IMR-90 (cell line): ENCODE data around the gene SPATA9. TPM values are rescaled to one million over a fixed set of nuclear protein-coding genes. Genes with fewer than 3 reads are reported as not detected.
A peak's percentile ranks its signal among the peaks of the same experiment; 100 is the strongest.

Experiments
- ATAC-seq: fragments of 200-7000 bp; cut with Tn5 transposase; 2 replicates; pipeline ENCODE4 v1.9.1; 2020; ENCODE audit warnings: low read depth, mild to moderate bottlenecking, moderate library complexity
- BruUV-seq: library from RNA; stranded (reverse); fragments of 400-500 nt; replicated peaks from 2 replicates; lab custom pipeline; 2021; lab: Mats Ljungman, UMichigan
- CTCF ChIA-PET: fragments of 300-600 bp; formaldehyde crosslinking; extraction: SDS; loops from one replicate; lab custom pipeline; 2021; ENCODE audit warnings: antibody characterized with exemption; lab: Yijun Ruan, JAX
- POLR2A ChIA-PET: fragments of 300-600 bp; sonication (Branson Sonifier 250); formaldehyde crosslinking; loops from one replicate; lab custom pipeline; 2022; ENCODE audit warnings: antibody characterized with exemption; ENCODE audit not compliant: unreplicated experiment; lab: Charles Lee
- DNase-seq: peaks from one replicate; pipeline ENCODE4 v3.0.0; 2013
- H2AFZ ChIP-seq: replicated peaks from 2 replicates; pipeline ENCODE3; 2013; ENCODE audit warnings: low read length, mild to moderate bottlenecking; ENCODE audit not compliant: poor library complexity
- H2AK5ac ChIP-seq: 2 replicates; pipeline ENCODE4 v1.6.1; 2013; ENCODE audit warnings: low read depth, low read length, inconsistent platforms
- H2AK9ac ChIP-seq: replicated peaks from 2 replicates; pipeline ENCODE3; 2013; ENCODE audit warnings: mild to moderate bottlenecking, low read depth, low read length, moderate library complexity; ENCODE audit not compliant: poor library complexity
- H2BK120ac ChIP-seq: 2 replicates; pipeline ENCODE4 v1.6.1; 2013; ENCODE audit warnings: low read depth, low read length, inconsistent platforms
- H2BK15ac ChIP-seq: 3 replicates; pipeline ENCODE4 v1.6.1; 2013; ENCODE audit warnings: low read depth, low read length, inconsistent platforms
- H2BK20ac ChIP-seq: 2 replicates; pipeline ENCODE4 v1.6.1; 2013; ENCODE audit warnings: low read depth, mild to moderate bottlenecking, inconsistent platforms, low read length, moderate library complexity
- H2BK5ac ChIP-seq: 2 replicates; pipeline ENCODE4 v1.6.1; 2013; ENCODE audit warnings: mild to moderate bottlenecking, low read depth, low read length, inconsistent platforms; ENCODE audit not compliant: poor library complexity, severe bottlenecking
- H3K14ac ChIP-seq: replicated peaks from 2 replicates; pipeline ENCODE4 v1.6.1; 2013; ENCODE audit warnings: low read depth, low read length, inconsistent platforms
- H3K18ac ChIP-seq: 2 replicates; pipeline ENCODE4 v1.6.1; 2013; ENCODE audit warnings: low read depth, low read length, control low read depth
- H3K23ac ChIP-seq: 2 replicates; pipeline ENCODE4 v1.6.1; 2013; ENCODE audit warnings: low read depth, low read length, inconsistent platforms
- H3K27ac ChIP-seq: 2 replicates; pipeline ENCODE4 v1.5.1; 2013; ENCODE audit warnings: mild to moderate bottlenecking, control low read depth, low read length; ENCODE audit not compliant: insufficient read depth
- H3K27me3 ChIP-seq: 2 replicates; pipeline ENCODE4 v1.6.1; 2013; ENCODE audit warnings: low read length; ENCODE audit not compliant: control insufficient read depth, insufficient read depth
- H3K36me3 ChIP-seq: 2 replicates; pipeline ENCODE4 v1.6.1; 2013; ENCODE audit warnings: low read length, mixed read lengths; ENCODE audit not compliant: control insufficient read depth, insufficient read depth
- H3K4ac ChIP-seq: 2 replicates; pipeline ENCODE4 v1.6.1; 2013; ENCODE audit warnings: low read depth, low read length, inconsistent platforms
- H3K4me1 ChIP-seq: 2 replicates; pipeline ENCODE4 v1.6.1; 2013; ENCODE audit warnings: low read length, mixed read lengths; ENCODE audit not compliant: control insufficient read depth, insufficient read depth
- H3K4me2 ChIP-seq: 2 replicates; pipeline ENCODE4 v1.6.1; 2013; ENCODE audit warnings: low read depth, mild to moderate bottlenecking, control low read depth, low read length, moderate library complexity
- H3K4me3 ChIP-seq: 2 replicates; pipeline ENCODE4 v1.5.1; 2013; ENCODE audit warnings: low read depth, mild to moderate bottlenecking, control low read depth, low read length, moderate library complexity; ENCODE audit not compliant: insufficient read depth
- H3K56ac ChIP-seq: 2 replicates; pipeline ENCODE4 v1.6.1; 2013; ENCODE audit warnings: low read length, inconsistent platforms; ENCODE audit not compliant: insufficient read depth; ENCODE audit errors: extremely low read depth
- H3K79me1 ChIP-seq, 2 experiments: 2 replicates each; pipeline ENCODE4 v1.6.1; 2013; ENCODE audit warnings: low read length in 2 of 2, inconsistent platforms in 1 of 2, low read depth in 1 of 2
- H3K9ac ChIP-seq: 2 replicates; pipeline ENCODE4 v1.6.1; 2013; ENCODE audit warnings: low read depth, low read length, control low read depth
- H3K9me1 ChIP-seq: 2 replicates; pipeline ENCODE4 v1.6.1; 2013; ENCODE audit warnings: low read length, inconsistent platforms; ENCODE audit not compliant: insufficient read depth
- H3K9me3 ChIP-seq: 2 replicates; pipeline ENCODE4 v1.6.1; 2013; ENCODE audit warnings: low read length; ENCODE audit not compliant: control insufficient read depth, insufficient read depth
- H4K20me1 ChIP-seq: 2 replicates; pipeline ENCODE4 v1.6.1; 2013; ENCODE audit warnings: low read length, inconsistent platforms; ENCODE audit not compliant: insufficient read depth
- H4K5ac ChIP-seq: 2 replicates; pipeline ENCODE4 v1.6.1; 2013; ENCODE audit warnings: mild to moderate bottlenecking, low read depth, low read length, control low read depth
- H4K8ac ChIP-seq, 2 experiments: 2 replicates each; pipeline ENCODE4 v1.6.1; 2013; ENCODE audit warnings: low read depth in 2 of 2, low read length in 2 of 2, control low read depth in 1 of 2, inconsistent platforms in 1 of 2
- H4K91ac ChIP-seq: 2 replicates; pipeline ENCODE4 v1.6.1; 2013; ENCODE audit warnings: low read depth, low read length, inconsistent platforms; ENCODE audit not compliant: insufficient read depth
- BHLHE40 ChIP-seq: fragments of 150-350 bp; IDR thresholded peaks from 2 replicates; pipeline ENCODE4 v1.6.1; 2016; ENCODE audit warnings: mild to moderate bottlenecking, low read depth, low read length
- CEBPB ChIP-seq: IDR thresholded peaks from 2 replicates; pipeline ENCODE4 v1.6.1; 2012; ENCODE audit warnings: low read depth, low read length, improper control_type of control experiment
- CHD1 ChIP-seq: IDR thresholded peaks from 2 replicates; pipeline ENCODE4 v1.6.1; 2012; ENCODE audit warnings: low read depth, low read length, improper control_type of control experiment
- CTCF ChIP-seq: conservative IDR thresholded peaks from 2 replicates; pipeline ENCODE4 v1.5.1; 2012; ENCODE audit warnings: mild to moderate bottlenecking, low read depth, low read length, improper control_type of control experiment
- ELK1 ChIP-seq: fragments of 150-350 bp; IDR thresholded peaks from 2 replicates; pipeline ENCODE4 v1.6.1; 2016; ENCODE audit warnings: low read depth, mild to moderate bottlenecking, low read length, moderate library complexity, borderline replicate concordance
- FOS ChIP-seq: fragments of 150-350 bp; IDR thresholded peaks from 2 replicates; pipeline ENCODE4 v1.6.1; 2016; ENCODE audit warnings: low read depth, low read length
- MAFK ChIP-seq: IDR thresholded peaks from 2 replicates; pipeline ENCODE4 v1.6.1; 2012; ENCODE audit warnings: low read depth, low read length, improper control_type of control experiment
- MAZ ChIP-seq: IDR thresholded peaks from 2 replicates; pipeline ENCODE4 v1.6.1; 2012; ENCODE audit warnings: low read depth, mild to moderate bottlenecking, low read length, improper control_type of control experiment, moderate library complexity, borderline replicate concordance
- MXI1 ChIP-seq: IDR thresholded peaks from 2 replicates; pipeline ENCODE4 v1.6.1; 2012; ENCODE audit warnings: low read depth, mild to moderate bottlenecking, low read length, moderate library complexity, borderline replicate concordance
- NFE2L2 ChIP-seq: fragments of 150-350 bp; IDR thresholded peaks from 2 replicates; pipeline ENCODE4 v1.6.1; 2016; ENCODE audit warnings: low read depth, mild to moderate bottlenecking, low read length
- POLR2A ChIP-seq: IDR thresholded peaks from 2 replicates; pipeline ENCODE4 v1.6.1; 2012; ENCODE audit warnings: mild to moderate bottlenecking, low read depth, low read length
- RAD21 ChIP-seq: IDR thresholded peaks from 2 replicates; pipeline ENCODE4 v1.6.1; 2012; ENCODE audit warnings: low read length, improper control_type of control experiment
- RCOR1 ChIP-seq: IDR thresholded peaks from 2 replicates; pipeline ENCODE4 v1.6.1; 2012; ENCODE audit warnings: mild to moderate bottlenecking, low read length, improper control_type of control experiment; ENCODE audit not compliant: insufficient replicate concordance
- RFX5 ChIP-seq: IDR thresholded peaks from 2 replicates; pipeline ENCODE4 v1.8.0; 2012; ENCODE audit warnings: low read depth, mild to moderate bottlenecking, low read length, moderate library complexity
- SMC3 ChIP-seq: fragments of 150-350 bp; IDR thresholded peaks from 2 replicates; pipeline ENCODE4 v1.6.1; 2016; ENCODE audit warnings: low read depth, mild to moderate bottlenecking, antibody characterized with exemption, low read length, moderate library complexity
- USF2 ChIP-seq: fragments of 150-350 bp; IDR thresholded peaks from 2 replicates; pipeline ENCODE4 v1.6.1; 2017; ENCODE audit warnings: mild to moderate bottlenecking, antibody characterized with exemption, low read length, low read depth
- WGBS, 2 experiments: methylation state at CpG; one replicate each; pipeline versions ENCODE4 v1.1.5 to v1.1.7; 2013; ENCODE audit warnings: missing lambda C conversion rate in 2 of 2; ENCODE audit not compliant: insufficient read length in 1 of 2; ENCODE audit errors: extremely low coverage in 2 of 2; 5-methylcytosine and 5-hydroxymethylcytosine counted together
- dilution Hi-C: fragments of 300-500 bp; cut with HindIII; formaldehyde crosslinking; loops from one replicate; pipeline ENCODE4 v1.14.3; 2018; ENCODE audit warnings: low sequenced_read_pairs; ENCODE audit not compliant: unreplicated experiment
- in situ Hi-C: fragments of 300-500 bp; cut with MboI; formaldehyde crosslinking; loops from 3 replicates; pipeline ENCODE4 v1.14.3; 2019; ENCODE audit warnings: low sequenced_read_pairs, inconsistent platforms, mixed read lengths
- intact Hi-C: fragments of 100-400 bp; cut with micrococcal nuclease; formaldehyde crosslinking; loops from 2 replicates; pipeline ENCODE4 v1.10.0; 2022
- polyA plus RNA-seq, 3 experiments: library from polyadenylated mRNA; depleted of rRNA; stranded (reverse); fragments of >200 nt; gene quantifications; 2 replicates each; pipeline ENCODE4 v1.2.3, GENCODE V29; 2012; ENCODE audit warnings: low replicate concordance in 1 of 3
- total RNA-seq: library from RNA; depleted of rRNA; stranded (reverse); fragments of >200 nt; gene quantifications from 2 replicates; pipeline ENCODE4 v1.2.3, GENCODE V29; 2012

The SPATA9 gene
- total and polyA plus RNA-seq, 2 of the 4 experiments (the other 2 are of a cell fraction), result 0.72 to 0.86 TPM

DNA sequence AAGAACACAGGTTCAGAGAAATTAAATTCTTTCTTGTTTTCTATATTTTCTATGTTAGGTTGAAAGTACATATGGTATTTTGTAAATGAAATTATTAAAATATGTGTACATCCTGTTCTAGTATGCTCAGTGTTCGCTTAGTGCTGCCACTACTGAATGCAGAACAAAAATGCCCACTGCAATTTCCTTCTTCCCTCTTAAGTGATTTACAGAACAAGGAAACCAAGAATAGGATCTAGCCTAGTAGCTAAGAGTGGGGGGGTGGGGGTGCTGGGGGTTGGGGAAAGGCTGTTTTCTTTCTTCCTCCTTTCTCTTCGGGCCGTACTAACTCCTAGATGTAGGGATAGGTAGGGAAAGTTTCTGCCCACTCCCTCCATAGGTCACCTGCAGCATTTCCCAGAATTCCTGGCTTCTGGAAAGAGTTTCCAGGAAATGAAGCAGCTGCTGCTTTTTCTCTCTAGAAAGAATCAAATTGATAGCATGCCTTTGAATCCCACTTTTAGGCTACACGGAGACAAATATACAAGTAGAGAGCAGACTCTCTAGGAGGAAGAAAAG lies 15.7 kb downstream of the SPATA9 start:
- BruUV-seq, result no TSS peak
- CTCF ChIA-PET, result interaction anchor here (0.6 to 1.1 kb wide), 2 partner anchors 180 to 182 kb away, joined by 3 to 4 read pairs; no protein-coding TSS in a partner anchor
- Histone ChIP-seq H3K27me3 (no peaks in the 10 kb centered on the region), H3K56ac (no peak overlapping the region), H3K18ac (no peak overlapping the region), H3K9ac (no peak overlapping the region), H2BK20ac (0 out of 2 replicates have a peak overlapping the region, but pooled peaks have one; percentile 12), H3K23ac (no peak overlapping the region), H2BK15ac (no peak overlapping the region), H4K91ac (no peak overlapping the region), H3K4me2 (no peak overlapping the region), H3K14ac (no peak overlapping the region), H3K9me1 (peaks cover 4% of the 10 kb centered on the region), H4K20me1 (no peaks in the 10 kb centered on the region), H3K4ac (no peak overlapping the region), H4K8ac (no peak overlapping the region), H3K9me3 (no peaks in the 10 kb centered on the region), H3K36me3 (no peaks in the 10 kb centered on the region), H2AK5ac (no peak overlapping the region), H2AK9ac (no peak overlapping the region), H3K4me3 (no peak overlapping the region), H3K27ac (no peak overlapping the region), H2BK120ac (no peak overlapping the region), H3K4me1 (peaks cover 14% of the 10 kb centered on the region), H3K79me1 (peaks cover 0 to 7% of the 10 kb centered on the region in 2 experiments; a peak in 1 of 4 replicates), H2BK5ac (no peak overlapping the region), H2AFZ (no peak overlapping the region), H4K5ac (no peak overlapping the region)
- ATAC-seq, result no peak
- in situ Hi-C loops (loop anchor here (5.0 to 10.0 kb wide), 2 partner anchors 65 to 178 kb away; partner anchors contain the start of gene RHOBTB3), intact Hi-C loops (no loop called here), dilution Hi-C loops (no loop called here)
- POLR2A ChIA-PET, result no interaction called here
- WGBS, 2 experiments, result no CpG with 5 or more reads among the region's 4 CpGs
- TF ChIP-seq FOS (no peak), CHD1 (no peak), BHLHE40 (no peak), MXI1 (no peak), SMC3 (no peak), ELK1 (no peak), POLR2A (no peak), USF2 (no peak), CEBPB (no peak), RFX5 (no peak), MAFK (no peak), NFE2L2 (no peak), MAZ (no peak), CTCF (no peak), RCOR1 (no peak), RAD21 (no peak)
- no peak for DNase-seq
